Measurements from ENCODE around the gene ZNF524. TPM values are rescaled to one million over a fixed set of nuclear protein-coding genes. Genes with fewer than 3 reads are reported as not detected.
A peak's percentile ranks its signal among the peaks of the same experiment; 100 is the strongest.

ZNF524 gene
- total and polyA plus RNA-seq, 4 donors: 12.6 to 62.5 (median 28.2) TPM

DNA sequence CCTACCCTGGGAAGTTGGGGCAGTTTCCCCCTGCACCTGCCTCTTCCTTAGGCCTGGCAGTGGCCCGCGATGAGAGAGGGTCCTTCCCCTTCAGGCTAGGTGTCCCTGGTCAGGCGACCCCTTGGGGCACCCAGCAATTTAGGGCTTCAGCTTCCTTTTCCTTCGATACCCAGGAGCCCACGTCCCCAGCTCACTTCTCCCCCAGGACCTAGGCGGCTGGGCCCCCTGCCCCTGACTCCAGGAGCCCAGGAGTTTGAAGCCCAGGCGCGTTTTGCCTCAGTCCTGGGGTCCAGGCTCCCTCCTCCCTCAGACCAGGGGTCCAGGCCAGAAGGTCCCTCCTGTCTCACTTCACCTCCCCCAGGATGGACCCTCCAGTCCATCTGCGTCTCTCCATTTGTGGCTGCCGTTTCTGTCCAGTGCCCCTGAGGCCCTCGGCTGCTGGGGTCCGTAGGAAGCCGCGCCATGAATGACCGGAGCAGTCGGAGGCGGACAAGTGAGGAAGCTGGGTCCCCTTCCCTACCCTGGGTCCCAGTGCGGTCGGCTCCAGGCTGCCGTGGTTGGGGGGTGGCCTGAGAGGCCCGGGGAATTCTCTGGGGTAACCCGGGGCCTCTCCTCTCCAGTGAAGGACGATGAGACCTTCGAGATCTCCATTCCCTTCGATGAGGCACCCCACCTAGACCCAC lies 48.6 kb downstream of the ZNF524 start:
- Histone ChIP-seq H3K27ac (ENCODE audit: low read depth in 1 of 2, low read length in 1 of 2) (peak overlapping the region; percentile 77 to 80), H3K36me3 (ENCODE audit: control insufficient read depth in 4 of 4, insufficient read depth in 4 of 4, low read length in 4 of 4) (peaks cover 0 to 16% (median 3%) of the 10 kb centered on the region in 4 donors), H3K4me3 (peak overlapping the region; percentile 69), H3K9me3 (ENCODE audit: control insufficient read depth in 4 of 4, insufficient read depth in 3 of 4, low read length in 3 of 4) (no peaks in the 10 kb centered on the region), H3K4me1 (ENCODE audit: control insufficient read depth in 5 of 5, insufficient read depth in 5 of 5, low read length in 5 of 5) (peaks cover 0 to 25% (median 14%) of the 10 kb centered on the region in 5 donors), H3K9ac (ENCODE audit: insufficient read depth in 1 of 2, low read length in 2 of 2) (peak overlapping the region in 1 of 2 donors; percentile 65), H3K27me3 (ENCODE audit: control insufficient read depth in 3 of 3, insufficient read depth in 3 of 3, low read length in 2 of 3) (no peaks in the 10 kb centered on the region)
- peak in 1 of 3 donors; percentile 20 for DNase-seq
- ATAC-seq (ENCODE audit: insufficient read depth, low FRiP score): no peak
- WGBS, 2 donors: 19 to 21% methylated on average over 24 to 25 of the region's 25 CpGs
- TF ChIP-seq, protein P1, sequence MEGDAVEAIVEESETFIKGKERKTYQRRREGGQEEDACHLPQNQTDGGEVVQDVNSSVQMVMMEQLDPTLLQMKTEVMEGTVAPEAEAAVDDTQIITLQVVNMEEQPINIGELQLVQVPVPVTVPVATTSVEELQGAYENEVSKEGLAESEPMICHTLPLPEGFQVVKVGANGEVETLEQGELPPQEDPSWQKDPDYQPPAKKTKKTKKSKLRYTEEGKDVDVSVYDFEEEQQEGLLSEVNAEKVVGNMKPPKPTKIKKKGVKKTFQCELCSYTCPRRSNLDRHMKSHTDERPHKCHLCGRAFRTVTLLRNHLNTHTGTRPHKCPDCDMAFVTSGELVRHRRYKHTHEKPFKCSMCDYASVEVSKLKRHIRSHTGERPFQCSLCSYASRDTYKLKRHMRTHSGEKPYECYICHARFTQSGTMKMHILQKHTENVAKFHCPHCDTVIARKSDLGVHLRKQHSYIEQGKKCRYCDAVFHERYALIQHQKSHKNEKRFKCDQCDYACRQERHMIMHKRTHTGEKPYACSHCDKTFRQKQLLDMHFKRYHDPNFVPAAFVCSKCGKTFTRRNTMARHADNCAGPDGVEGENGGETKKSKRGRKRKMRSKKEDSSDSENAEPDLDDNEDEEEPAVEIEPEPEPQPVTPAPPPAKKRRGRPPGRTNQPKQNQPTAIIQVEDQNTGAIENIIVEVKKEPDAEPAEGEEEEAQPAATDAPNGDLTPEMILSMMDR (IDR thresholded peaks at IDR 0.05; ENCODE audit: control extremely low read depth, extremely low read depth): no peak

DNA sequence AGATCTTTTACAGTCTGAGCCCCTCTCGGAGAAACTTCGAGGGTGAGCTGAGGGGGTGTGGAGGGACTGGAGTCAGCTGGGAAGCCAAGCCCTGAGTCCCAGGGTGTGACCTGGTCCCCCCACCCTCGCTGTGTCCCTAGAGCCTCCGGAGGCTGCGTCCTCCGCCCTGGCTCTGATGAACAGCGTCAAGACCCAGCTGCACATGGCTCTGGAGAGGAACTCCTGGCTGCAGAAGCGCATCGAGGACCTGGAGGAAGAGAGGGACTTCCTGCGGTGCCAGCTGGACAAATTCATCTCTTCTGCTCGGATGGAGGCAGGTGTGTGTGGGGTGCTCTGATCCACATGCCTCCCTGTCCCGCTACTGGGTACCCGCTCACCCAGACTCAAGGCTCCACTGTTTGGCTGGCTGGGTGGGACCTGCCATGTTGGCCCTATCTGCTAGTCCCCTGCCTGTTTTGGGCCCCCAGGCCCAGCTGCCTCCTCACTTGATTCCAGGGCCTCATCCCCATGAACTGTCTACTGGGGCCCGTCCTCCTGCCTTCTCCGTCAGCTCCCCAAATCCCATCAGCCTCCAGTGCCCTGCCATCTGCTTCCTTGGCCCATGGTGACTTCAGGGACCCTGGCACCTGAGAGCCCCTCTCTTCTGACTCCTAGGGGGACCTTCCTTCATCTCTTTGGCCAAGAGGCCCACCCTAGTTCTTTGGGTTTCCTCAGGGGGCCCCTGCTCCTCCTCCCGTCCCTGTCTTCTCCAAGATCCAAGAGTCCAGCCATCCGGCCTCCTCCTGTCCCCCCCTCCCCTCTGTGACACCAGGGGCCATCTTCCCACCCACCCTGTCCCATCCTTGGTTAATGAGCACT lies 49.4 kb downstream of the ZNF524 start:
- H3K9ac ChIP-seq (ENCODE audit: insufficient read depth in 1 of 2, low read length in 2 of 2): no peak overlapping the region
- DNase-seq (no peak), ATAC-seq (ENCODE audit: insufficient read depth, low FRiP score) (no peak)
- H3K27me3 ChIP-seq (ENCODE audit: control insufficient read depth in 3 of 3, insufficient read depth in 3 of 3, low read length in 2 of 3): no peaks in the 10 kb centered on the region
- H3K4me3 ChIP-seq: no peak overlapping the region
- WGBS, 2 donors: 80 to 82% methylated on average over 17 of the region's 17 CpGs
- H3K27ac ChIP-seq (ENCODE audit: low read depth in 1 of 2, low read length in 1 of 2): no peak overlapping the region
- peaks cover 0 to 20% (median 9%) of the 10 kb centered on the region in 5 donors for H3K4me1 ChIP-seq (ENCODE audit: control insufficient read depth in 5 of 5, insufficient read depth in 5 of 5, low read length in 5 of 5)
- H3K36me3 ChIP-seq (ENCODE audit: control insufficient read depth in 4 of 4, insufficient read depth in 4 of 4, low read length in 4 of 4): peaks cover 0 to 15% (median 3%) of the 10 kb centered on the region in 4 donors
- H3K9me3 ChIP-seq (ENCODE audit: control insufficient read depth in 4 of 4, insufficient read depth in 3 of 4, low read length in 3 of 4): no peaks in the 10 kb centered on the region
- TF ChIP-seq, protein P1 (IDR thresholded peaks at IDR 0.05; ENCODE audit: control extremely low read depth, extremely low read depth): no peak

DNA sequence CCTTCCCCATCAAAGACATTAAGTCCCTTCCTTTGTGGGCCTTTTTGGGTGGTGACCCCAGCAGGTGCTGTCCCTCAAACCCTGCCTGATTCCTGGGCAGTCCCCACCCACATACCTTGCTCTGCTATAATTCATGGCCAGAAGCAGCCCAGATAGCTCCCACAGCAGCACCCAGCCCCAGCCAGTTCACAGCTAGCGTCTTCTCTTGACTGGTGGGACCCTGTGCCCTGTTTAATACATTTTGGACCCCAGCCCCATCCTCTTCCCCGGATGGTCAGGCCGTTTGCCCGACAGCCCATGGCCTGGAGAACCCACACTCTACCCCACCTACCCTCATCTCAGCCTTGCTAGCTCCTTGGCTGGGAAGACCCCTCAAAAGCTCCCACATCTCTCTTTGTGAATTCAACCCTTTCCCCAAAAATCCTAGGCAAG lies 50.1 kb downstream of the ZNF524 start:
- ATAC-seq (ENCODE audit: insufficient read depth, low FRiP score): no peak
- TF ChIP-seq, protein P1 (IDR thresholded peaks at IDR 0.05; ENCODE audit: control extremely low read depth, extremely low read depth): no peak
- Histone ChIP-seq H3K9ac (ENCODE audit: insufficient read depth in 1 of 2, low read length in 2 of 2) (no peak overlapping the region), H3K4me3 (no peak overlapping the region), H3K27me3 (ENCODE audit: control insufficient read depth in 3 of 3, insufficient read depth in 3 of 3, low read length in 2 of 3) (no peaks in the 10 kb centered on the region), H3K36me3 (ENCODE audit: control insufficient read depth in 4 of 4, insufficient read depth in 4 of 4, low read length in 4 of 4) (peaks cover 0 to 8% (median under 1%) of the 10 kb centered on the region in 4 donors), H3K9me3 (ENCODE audit: control insufficient read depth in 4 of 4, insufficient read depth in 3 of 4, low read length in 3 of 4) (no peaks in the 10 kb centered on the region), H3K4me1 (ENCODE audit: control insufficient read depth in 5 of 5, insufficient read depth in 5 of 5, low read length in 5 of 5) (peaks cover 0 to 18% (median 5%) of the 10 kb centered on the region in 5 donors), H3K27ac (ENCODE audit: low read depth in 1 of 2, low read length in 1 of 2) (no peak overlapping the region)
- DNase-seq: no peak
- WGBS, 2 donors: 95 to 98% methylated on average over 4 of the region's 4 CpGs

All from lung (tissue), 12 donors.